Measurements from ENCODE around the gene GINS2.

GINS2 gene

DNA sequence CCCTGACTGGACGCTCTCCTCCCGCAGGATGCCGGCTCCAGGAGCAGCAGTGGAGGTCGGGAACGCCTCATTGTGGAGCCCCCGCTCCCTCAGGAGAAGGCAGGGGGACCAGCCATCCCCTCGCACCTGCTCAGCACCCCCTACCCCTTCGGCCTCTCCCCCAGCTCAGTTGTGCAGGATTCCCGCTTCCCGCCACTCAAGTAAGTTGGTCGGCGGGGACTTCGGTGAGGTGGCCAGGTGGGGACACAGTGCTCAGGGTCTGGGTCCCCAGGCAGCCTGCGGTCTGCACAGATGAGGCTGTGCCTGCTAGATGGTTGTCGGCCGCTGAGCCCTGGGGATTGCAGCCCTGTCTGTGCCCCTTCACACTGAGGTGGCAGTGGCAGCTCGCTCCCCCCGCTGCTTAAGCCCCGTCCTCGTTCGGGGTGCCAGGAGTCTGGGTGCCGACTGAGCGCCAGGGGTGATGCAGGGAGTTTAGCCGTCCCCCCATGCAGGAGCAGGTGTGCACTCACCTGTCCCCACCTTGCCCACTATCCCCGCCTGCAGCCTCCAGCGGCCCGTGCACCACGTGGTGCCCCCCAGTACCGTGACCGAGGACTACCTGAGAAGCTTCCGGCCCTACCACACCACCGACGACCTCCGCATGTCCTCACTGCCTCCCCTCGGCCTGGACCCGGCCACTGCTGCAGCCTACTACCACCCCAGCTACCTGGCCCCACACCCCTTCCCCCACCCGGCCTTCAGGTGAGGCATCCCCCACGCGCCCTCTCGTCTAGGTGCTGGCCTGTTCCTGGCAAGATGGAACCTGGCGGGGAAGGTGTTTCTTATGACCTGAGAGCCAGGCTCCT lies 34.3 kb downstream of the GINS2 start:
- DNase-seq (ENCODE audit: low read depth), result no peak

DNA sequence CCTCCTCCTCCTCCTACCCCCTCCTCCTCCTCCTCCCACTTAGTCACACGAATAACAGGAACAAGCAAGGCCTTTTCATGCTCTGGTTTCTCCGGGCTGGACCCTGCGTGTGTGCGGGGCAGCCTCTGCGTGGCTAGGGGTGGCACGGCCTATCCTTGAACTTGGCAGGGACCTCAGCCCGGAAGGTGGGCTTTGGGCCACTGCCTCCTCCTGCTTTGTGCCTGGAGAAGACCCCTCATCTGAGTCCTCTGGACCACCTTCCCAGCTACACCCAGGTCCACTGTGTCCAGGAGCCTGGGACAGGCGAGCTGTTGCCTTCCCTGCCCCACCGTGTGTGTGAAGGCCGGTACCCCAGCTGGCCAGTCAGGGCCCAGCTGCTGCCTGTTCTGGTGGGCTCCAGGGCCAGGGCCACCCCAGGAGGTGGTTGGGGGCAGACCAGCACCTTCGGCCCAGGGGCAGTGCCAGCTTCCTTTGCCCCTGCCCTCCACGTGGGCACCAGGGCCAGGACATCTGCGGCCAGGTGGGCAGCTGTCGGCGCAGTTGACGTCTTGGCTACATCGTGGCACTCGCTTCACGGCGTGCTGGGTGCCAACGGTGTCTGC lies 35.4 kb downstream of the GINS2 start:
- DNase-seq (ENCODE audit: low read depth), result no peak

DNA sequence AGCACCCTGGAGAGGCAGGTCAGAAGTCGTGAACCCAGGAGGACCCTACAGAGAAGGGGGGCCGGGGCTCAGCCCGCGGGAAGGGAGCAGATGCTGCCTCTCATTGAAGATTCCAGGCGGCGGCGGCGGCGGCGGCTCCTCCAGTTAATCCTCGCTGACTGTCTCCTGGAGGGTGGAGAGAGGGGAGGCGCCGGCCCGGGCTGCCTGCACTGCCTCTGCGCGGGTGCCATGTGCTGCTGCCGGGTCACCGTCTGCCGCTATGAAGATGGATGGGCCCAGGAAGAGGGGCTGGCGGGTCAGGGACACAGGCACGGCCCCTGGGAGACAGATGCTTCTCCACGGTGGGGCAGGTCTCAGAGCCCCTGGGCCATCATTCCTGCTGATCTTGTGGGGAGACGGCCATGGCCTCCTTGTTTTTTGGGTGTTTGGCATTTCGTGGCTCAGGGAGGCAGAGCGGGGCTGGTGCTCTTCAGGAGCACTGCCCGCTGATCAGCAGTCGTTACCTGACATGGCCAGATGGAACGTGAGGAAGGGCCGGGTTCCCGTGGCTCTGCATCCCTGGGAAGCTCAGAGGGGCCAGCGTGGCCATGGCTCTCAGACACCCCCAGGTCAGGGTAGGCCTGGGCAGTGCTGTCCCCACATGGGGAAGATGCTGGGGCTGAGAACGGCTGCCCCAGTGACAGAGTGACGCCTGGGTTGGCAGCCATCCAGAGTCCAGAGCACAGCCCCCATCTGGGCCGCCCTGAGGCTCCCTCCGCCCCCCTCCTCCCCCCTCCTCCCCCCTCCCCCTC lies 36.1 kb downstream of the GINS2 start:
- DNase-seq (ENCODE audit: low read depth), result no peak

DNA sequence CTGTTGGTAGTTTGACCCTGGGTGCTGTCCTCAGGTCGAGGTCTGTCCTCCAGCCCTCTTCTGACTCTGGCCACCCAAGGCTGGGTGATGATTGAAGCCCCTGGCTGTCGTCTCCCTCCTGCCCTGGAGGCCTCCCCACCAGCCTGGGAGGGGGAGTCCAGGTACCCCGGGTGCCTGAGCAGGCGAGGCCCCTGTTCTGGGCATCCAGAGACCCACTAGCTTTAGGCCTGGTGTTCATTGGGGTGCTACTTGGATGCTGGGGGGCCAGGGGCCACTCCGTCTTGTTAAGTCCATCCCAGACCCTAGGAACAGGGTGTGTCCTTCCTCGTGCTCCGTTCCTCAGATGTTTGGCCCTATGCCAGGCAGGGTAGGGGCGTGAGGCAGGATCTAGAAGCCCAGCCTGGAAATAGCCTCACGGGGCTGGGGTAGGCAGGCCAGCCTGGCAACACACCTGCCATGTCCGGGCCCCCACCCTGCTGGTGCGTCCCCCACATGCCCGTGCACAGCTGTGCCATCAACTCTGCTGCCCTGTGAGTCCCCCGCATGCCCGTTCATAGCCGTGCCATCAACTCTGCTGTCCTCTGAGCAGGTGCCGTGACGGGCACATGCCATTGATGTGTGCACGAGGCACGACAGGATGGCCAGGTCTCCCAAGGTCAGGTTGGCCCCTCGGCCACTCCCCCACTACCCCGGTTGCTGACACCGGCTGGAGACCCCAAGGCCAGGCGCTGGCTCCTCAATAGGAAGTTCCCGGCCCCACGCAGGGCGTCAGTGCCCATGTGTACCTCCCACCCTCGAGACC lies 36.9 kb downstream of the GINS2 start:
- DNase-seq (ENCODE audit: low read depth), result no peak

DNA sequence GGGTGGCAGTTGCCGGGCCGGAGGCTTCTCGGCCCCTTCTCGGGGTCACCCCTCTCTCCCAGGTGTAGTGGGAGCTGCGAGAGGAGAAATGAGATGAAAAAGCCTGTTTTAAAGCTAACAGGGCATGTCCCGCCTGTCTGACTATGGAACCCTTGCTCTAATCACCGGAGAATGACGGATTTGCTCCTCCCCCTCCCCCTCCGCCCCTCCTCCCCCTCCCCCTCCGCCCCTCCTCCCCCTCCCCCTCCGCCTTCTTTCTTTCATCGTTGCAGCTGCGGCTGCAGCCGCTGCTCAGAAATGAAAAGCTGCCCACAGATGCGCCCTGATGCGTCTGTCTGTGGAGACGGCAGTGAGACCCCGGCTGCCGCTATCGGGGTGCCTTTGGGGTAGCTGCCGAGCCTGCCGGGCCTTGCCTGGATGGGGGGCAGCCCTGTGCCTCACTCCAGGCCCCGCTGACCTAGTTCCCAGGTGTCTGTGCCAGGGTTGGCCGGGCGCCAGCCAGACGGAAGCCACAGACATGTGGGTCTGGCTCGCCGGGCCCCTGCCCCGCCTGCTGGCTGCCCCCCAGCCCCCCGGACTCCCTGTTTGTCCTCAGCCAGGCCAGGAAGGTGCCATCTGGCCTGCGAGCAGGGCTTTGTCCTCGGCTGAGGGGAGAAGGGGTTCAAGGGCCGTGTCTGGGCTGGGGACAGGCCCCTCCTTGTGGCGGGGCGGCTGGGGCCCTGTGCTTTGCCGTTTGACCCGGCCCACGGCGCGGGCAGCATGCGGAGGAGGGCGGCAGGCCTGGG lies 37.7 kb downstream of the GINS2 start:
- no peak for DNase-seq (ENCODE audit: low read depth)

DNA sequence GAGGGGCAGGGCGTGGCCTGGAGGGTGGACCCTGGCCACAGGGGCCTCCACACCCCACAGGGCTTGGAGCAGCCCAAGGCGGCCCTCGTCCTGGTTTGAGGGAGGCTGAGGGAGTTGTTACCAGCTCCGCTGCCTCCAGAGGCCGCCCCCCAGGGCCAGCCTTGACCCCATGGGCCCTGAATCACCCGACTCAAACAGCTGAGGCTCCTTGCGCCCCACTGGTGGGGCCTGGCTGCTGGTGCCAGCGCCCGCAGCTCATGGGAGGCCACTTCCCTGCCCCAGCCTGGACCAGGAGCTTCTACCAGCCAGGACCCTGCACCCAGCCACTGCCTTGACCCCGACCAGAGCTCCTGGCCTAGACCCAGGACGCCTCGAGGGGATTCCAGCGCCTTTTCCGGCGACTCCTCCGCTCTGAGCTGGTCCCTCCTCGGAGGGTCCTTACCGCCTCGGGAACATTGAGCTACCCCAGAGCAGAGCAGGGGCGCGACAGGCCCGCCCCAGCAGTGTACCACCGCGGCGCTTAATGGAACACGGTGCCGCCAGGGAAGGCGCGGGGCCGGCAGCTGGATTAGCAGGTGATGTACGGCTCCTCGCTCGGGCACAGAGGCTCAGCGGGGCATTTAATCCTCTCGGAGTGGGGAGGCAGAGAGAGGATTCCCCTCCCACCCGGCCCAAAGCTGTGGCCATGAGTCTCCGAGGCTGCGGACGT lies 38.5 kb downstream of the GINS2 start:
- DNase-seq (ENCODE audit: low read depth), result no peak

DNA sequence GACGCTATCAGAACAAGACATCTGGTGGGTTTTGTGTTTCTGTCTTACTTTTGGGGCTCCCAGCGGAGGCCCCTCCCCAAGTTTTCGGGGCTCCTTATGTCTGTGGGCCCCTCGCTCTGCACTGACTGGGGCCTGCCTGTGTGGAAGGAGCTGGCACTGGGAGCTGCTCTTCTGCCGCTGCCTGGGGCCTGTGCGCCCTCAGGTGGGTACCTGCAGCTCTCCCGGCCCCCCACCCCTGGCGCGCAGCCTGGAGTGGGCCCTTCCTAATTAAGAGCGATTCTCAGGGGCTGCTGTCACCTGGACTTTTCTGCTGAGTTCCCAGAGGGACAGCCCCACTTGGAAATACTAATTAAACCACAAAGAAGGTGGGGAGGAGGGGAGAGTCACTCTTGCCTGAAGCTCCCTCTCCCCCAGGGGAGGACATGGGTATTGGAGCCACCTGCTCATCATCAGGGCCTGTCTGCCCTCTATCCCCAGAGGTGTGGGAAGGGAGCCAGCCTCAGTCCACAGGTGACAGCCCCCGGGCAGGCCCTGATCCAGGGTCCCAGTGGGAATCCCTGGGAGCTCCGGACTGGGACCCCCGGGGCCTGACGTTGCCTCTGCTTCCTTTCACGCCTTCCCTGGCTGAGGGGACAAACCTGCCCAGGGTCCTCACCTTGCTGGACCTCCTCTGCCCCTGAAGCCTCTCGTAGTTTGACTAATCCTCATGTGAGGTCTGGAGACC lies 39.2 kb downstream of the GINS2 start:
- no peak for DNase-seq (ENCODE audit: low read depth)

DNA sequence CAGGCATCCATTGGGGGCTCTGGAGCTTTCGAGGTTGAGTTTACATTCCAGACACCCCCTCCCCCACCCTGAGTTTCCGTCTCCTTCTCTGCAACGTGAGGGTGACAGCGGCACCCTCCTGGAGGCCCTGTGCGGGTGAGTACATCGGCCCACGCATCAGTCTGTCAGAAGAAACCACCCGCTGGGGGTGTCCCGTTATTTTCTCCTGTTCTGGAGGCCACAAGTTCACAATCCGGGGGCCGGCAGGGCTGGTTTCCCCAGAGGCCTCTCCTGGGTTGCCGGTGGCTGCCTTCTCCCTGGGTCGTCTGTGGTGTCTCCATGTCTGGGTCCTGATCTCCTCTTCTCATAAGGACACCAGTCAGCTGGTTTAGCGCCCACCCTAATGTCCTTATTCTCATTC lies 39.9 kb downstream of the GINS2 start:
- DNase-seq (ENCODE audit: low read depth), result no peak

DNA sequence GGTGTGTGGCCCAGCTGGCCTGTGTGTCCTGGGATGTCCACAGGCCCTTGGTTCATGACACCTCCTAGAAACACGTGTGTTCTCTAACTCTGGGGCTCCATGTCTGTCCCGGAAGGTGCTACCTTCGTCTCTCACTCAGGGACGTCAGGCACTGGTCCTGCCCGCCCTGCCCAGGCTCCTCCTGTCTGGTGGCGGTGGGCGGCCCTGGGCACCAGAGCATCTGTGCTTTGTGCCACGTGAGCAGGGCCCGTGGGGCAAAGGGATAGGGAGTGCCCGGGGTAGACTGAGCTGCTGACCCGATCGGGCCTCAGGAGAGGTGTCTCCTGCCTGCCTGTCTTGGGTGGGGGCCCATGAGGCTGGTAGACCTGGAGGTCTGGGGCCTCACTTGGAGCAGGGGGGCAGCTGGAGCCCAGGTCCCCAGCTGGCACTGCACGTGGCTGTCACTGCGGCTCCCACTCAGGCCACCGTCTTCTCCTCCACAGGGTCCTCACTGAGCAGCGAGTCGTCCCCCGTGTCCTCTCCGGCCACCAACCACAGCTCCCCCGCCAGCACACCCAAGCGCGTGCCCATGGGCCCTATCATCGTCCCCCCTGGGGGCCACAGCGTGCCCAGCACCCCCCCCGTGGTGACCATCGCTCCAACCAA lies 40.6 kb downstream of the GINS2 start:
- DNase-seq (ENCODE audit: low read depth), result no peak

DNA sequence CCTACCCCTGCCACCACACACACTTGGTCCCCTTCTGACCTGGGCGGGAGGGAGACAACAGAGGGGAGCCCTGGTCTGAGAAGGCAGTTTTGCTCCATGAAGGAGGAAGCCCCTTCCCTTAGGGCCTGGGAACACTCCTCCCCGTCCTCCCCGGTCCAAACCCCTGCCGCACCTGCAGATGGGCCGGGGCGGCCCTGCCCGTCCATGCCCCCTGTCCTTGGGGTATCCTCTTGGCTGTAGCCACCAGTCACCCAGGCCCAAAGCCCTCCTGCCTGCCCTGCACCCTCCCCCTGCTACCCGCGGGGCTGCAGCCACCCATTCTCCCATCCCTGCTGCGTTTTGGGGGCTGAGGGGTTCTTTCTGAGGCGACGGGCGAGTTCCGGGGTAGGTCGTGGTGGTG lies 41.8 kb downstream of the GINS2 start:
- no peak for DNase-seq (ENCODE audit: low read depth)

DNA sequence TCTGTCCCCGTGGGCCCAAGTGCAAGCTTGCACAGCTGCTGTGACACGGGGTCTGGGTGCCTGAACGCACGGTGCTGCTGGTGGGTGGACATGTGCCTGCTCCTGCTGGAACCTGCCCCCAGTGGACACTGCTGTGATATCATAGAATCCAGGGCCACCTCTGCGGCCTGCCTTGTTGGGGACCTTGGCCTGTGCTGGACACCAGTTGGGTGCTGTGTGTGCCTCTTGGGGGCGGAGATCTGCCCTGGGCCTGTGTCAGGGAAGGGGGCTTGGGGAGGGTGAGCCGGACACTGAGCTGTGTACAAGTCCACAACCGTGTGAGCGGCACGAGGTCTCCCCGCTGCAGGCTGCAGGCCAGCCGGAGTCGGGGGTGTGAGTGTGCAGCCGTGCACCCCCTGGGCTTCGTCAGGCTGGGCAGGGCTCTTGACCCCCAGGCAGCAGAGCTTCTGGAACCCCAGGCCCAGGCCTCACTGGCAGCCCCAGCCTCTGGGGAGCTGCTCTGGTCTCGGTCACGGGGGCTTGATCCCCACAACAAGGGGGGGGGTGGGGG lies 42.3 kb downstream of the GINS2 start:
- no peak for DNase-seq (ENCODE audit: low read depth)

DNA sequence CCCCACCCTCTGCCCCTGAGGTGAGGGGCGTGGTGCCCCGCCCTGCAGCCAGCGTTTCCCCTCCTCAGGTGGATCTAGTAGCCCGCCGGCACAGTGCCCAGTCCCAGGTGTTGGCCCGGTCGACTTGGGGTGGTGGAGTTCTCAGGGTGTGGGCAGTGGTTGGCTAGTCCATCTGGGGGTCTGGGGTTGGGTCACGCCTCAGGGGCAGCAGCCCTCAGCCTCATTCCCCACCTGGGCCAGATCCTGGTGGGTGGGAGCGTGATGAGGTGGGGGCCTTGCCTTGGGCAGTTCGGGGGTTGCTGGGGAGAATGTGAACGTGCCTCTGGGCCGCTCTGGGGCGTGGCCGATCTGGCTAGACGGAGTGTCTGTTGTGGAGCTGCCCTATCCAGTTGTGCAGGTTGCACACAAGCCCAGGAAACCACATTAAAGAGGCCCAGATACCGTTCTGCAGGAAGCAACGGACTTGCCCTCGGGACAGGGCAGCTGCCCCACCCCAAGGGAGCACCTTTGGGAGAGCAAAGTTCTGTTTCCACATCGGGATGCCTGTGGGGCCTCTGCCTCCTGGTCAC lies 43.6 kb downstream of the GINS2 start:
- no peak for DNase-seq (ENCODE audit: low read depth)

DNA sequence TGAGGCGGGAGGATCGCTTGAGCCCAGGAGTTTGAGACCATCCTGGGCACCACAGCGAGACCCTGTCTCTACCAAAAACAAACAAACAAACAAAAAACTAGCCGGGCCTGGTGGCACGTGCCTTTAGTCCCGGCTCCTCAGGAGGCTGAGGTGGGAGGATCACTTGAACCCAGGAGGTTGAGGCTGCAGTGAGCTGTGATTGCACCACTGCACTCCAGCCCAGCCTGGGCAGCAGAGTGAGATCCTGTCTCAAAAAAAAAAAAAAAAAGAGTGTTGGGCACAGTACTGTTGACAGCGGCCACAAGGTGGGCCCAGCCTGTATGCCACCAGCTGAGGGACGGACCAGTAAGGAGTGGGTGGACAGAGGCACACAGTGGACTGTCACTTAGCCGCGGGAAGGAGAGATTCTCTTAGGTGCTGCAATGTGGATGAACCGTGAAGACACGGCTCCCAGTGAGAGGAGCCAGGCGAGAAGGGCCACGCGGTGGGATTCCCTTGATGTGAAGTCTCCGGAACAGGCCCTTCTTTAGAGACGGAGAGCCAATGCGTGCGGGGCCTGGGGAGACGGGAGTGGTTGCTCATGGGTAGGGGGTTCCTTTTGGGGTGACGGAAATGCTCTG lies 44.6 kb downstream of the GINS2 start:
- no peak for DNase-seq (ENCODE audit: low read depth)

DNA sequence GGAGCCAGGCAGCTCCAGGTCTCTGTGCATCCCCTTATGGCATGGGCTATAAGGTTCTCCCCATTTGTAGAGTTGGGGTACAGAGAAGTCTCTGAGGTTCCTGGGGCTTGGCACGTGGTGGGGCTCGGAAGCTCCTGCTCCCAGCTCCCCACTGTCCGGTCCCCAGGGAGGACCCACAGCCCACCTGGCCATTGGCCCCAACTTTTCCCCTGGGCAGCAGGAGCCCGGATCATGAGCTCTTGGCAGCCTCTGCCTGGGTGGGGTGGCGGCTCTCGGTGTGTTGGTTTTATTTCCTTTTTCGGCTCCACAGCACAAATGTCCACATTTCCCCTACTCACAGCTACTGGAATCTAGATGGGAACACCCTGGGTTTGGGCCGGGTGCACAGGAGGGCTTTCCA lies 45.1 kb downstream of the GINS2 start:
- DNase-seq (ENCODE audit: low read depth), result no peak

DNA sequence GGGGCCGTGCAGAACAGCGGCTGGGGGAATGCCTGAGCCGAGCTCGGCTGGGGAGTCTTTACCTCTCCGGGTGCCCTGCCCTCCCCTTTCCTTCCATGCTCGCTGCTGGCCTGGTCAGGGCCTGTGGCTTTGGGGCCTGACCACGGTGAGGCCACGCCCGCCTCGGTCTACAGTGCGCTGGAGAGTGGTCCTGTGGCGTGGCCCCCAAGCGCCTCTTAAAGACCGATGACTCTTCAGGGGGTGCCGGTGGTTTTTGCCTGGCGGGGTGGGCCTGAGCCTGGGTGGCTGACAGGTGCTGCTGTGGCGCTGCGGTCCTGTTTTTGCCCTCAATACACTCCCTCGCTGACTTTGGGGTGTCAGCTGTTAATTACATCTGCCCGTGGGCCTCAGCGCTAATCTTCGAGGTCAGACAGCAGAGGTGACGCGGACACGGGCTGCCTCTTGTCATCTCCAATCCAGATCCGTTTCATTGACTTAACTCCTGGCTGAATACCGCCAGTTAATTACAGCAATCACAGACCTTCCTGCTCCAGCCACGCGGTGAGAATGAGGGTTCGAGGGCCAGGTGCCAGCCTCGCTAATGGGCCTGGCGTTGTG lies 45.9 kb downstream of the GINS2 start:
- no peak for DNase-seq (ENCODE audit: low read depth)

DNA sequence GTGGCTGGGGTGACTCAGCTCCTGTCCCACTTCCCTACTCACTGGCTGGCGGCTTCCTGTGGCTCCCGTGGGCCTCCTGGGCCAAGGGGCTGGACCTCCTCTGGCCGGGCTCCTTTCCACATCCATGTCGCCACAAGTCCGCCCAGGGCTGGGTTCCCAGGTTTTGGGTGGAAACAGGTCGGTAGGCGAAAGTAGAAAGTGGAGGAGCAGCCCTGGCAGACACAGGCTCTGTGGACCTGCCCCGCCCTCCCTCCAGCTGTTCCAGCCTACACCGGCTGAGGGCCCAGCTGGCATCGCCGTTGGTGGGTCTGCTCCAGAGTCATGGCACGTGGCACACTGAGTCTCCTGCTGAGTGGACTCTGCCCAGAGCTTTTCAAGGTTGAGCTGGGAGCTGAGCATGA lies 47.0 kb downstream of the GINS2 start:
- DNase-seq (ENCODE audit: low read depth), result no peak

DNA sequence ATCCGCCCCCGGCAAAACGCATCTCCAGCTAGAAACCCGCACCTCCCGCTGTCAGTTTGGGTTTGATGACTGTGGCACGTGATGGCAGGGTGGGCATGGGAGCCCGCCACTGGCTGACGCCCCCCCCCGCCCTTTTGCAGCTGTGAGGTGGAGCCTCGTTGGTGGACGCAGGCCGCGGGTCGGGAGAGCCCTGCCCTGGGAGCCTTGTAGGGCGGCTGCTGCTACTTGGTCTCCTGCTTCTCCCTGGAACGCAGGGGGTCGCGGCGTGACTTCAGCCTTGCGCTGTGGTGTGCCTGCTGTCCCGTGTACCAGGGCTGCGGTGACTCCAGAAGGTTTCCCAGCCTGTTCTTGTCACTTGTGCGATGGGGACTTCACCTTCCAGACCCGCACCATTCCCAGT lies 47.4 kb downstream of the GINS2 start:
- no peak for DNase-seq (ENCODE audit: low read depth)

DNA sequence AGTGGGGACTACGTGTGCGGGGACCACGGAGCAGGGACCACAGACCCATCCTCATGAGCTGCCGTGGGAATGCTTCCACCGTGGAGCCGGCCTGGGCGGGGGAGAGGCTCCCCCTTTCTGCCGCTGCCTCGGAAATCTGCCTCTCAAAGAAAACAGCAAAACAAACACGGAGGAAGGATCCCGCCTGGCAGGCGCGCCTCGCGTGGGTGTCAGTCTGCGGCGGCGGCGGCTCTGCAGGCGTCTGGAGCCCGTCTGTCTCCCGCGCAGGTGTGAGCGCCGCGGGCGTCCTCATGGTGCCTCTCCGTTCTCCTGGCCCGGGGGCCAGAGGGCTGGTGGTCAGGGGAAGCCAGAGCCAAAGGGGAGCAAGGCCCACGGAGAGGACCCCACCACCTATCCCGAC lies 48.2 kb downstream of the GINS2 start:
- no peak for DNase-seq (ENCODE audit: low read depth)

All from CMK (cell line).